GM23338 (cell line): ENCODE results near the gene BCL2L13. TPM values are rescaled to one million over a fixed set of nuclear protein-coding genes. Genes with fewer than 3 reads are reported as not detected.

Source experiments
- ATAC-seq: fragments of 200-7000 bp; cut with Tn5 transposase; 3 replicates; pipeline ENCODE4 v1.9.1; 2020
- DNase-seq: peaks from one replicate; pipeline ENCODE4 v3.0.0-alpha.2; 2015; ENCODE audit warnings: low spot score
- H2AFZ ChIP-seq: fragments of 200-600 bp; sonication (generic); 2 replicates; pipeline ENCODE4 v1.8.0; 2016; ENCODE audit warnings: antibody characterized with exemption, mild to moderate bottlenecking, moderate library complexity
- H3F3A ChIP-seq: fragments of 200-600 bp; sonication (generic); replicated peaks from 2 replicates; pipeline ENCODE4 v1.8.0; 2017; ENCODE audit warnings: antibody characterized with exemption, mixed run types, low read depth
- H3K27ac ChIP-seq: fragments of 200-600 bp; sonication (generic); 2 replicates; pipeline ENCODE4 v1.6.1; 2016; ENCODE audit warnings: low read depth
- H3K27me3 ChIP-seq: fragments of 200-600 bp; sonication (generic); 2 replicates; pipeline ENCODE4 v1.8.0; 2016; ENCODE audit warnings: mild to moderate bottlenecking, mixed run types, moderate library complexity; ENCODE audit not compliant: insufficient read depth
- H3K36me3 ChIP-seq: fragments of 200-600 bp; sonication (generic); 2 replicates; pipeline ENCODE4 v1.8.0; 2016; ENCODE audit warnings: mild to moderate bottlenecking; ENCODE audit not compliant: insufficient read depth
- H3K4me1 ChIP-seq: fragments of 200-600 bp; sonication (generic); 2 replicates; pipeline ENCODE4 v1.8.0; 2016; ENCODE audit warnings: mild to moderate bottlenecking, moderate library complexity; ENCODE audit not compliant: insufficient read depth
- H3K4me2 ChIP-seq: fragments of 200-600 bp; sonication (generic); 2 replicates; pipeline ENCODE4 v1.7.1; 2017; ENCODE audit warnings: mixed run types
- H3K4me3 ChIP-seq: fragments of 200-600 bp; sonication (generic); 2 replicates; pipeline ENCODE4 v1.6.1; 2016; ENCODE audit warnings: mixed run types
- H3K79me2 ChIP-seq: fragments of 200-600 bp; sonication (generic); replicated peaks from 2 replicates; pipeline ENCODE4 v1.8.0; 2017; ENCODE audit warnings: mild to moderate bottlenecking; ENCODE audit not compliant: insufficient read depth
- H3K9me2 ChIP-seq: fragments of 200-600 bp; sonication (generic); 2 replicates; pipeline ENCODE4 v1.8.0; 2017; ENCODE audit not compliant: insufficient read depth
- H4K20me1 ChIP-seq: fragments of 200-600 bp; sonication (generic); replicated peaks from 2 replicates; pipeline ENCODE4 v1.8.0; 2017; ENCODE audit warnings: mild to moderate bottlenecking; ENCODE audit not compliant: insufficient read depth
- H3K27ac Mint-ChIP-seq: 2 replicates; pipeline ENCODE4 v1.8.0; 2020; ENCODE audit warnings: inconsistent platforms, mild to moderate bottlenecking, moderate library complexity, mixed read lengths
- H3K27me3 Mint-ChIP-seq: 3 replicates; pipeline ENCODE4 v1.8.0; 2022; ENCODE audit warnings: low read depth, mild to moderate bottlenecking, moderate library complexity, mixed read lengths, inconsistent platforms; ENCODE audit not compliant: insufficient read depth, poor library complexity
- H3K36me3 Mint-ChIP-seq: 3 replicates; pipeline ENCODE4 v1.8.0; 2021; ENCODE audit warnings: low read depth, mild to moderate bottlenecking, inconsistent platforms, moderate library complexity, mixed read lengths
- H3K4me1 Mint-ChIP-seq: 3 replicates; pipeline ENCODE4 v1.8.0; 2020; ENCODE audit warnings: mild to moderate bottlenecking, inconsistent platforms, mixed read lengths
- H3K4me3 Mint-ChIP-seq: 3 replicates; pipeline ENCODE4 v1.8.0; 2021; ENCODE audit warnings: moderate library complexity, mild to moderate bottlenecking, inconsistent platforms, mixed read lengths
- H3K9me3 Mint-ChIP-seq: 3 replicates; pipeline ENCODE4 v1.8.0; 2020; ENCODE audit warnings: moderate library complexity, mild to moderate bottlenecking, inconsistent platforms, mixed read lengths
- CREB1 ChIP-seq: fragments of 250-450 bp; sonication (Bioruptor Pico); IDR thresholded peaks from 2 replicates; pipeline ENCODE4 v1.5.0; 2020; ENCODE audit warnings: low read depth, mild to moderate bottlenecking, moderate library complexity
- CTCF ChIP-seq, 2 experiments: fragments of 200-600 bp in 1 of 2; sonication (generic) in 1 of 2; conservative IDR thresholded peaks; 2 replicates each; pipeline versions ENCODE4 v1.5.1 to v1.6.1; 2016 to 2017; ENCODE audit warnings: antibody characterized with exemption in 2 of 2, low read depth in 2 of 2, mild to moderate bottlenecking in 2 of 2, moderate library complexity in 1 of 2
- EZH2 ChIP-seq: fragments of 200-600 bp; sonication (generic); IDR thresholded peaks from one replicate; pipeline ENCODE4 v1.8.0; 2017; ENCODE audit warnings: antibody characterized with exemption, mild to moderate bottlenecking, low read depth; ENCODE audit not compliant: unreplicated experiment
- EZH2phosphoT487 ChIP-seq: fragments of 200-600 bp; sonication (generic); IDR thresholded peaks from one replicate; pipeline ENCODE4 v1.8.1; 2018; ENCODE audit warnings: antibody characterized with exemption; ENCODE audit not compliant: unreplicated experiment
- JUNB ChIP-seq: IDR thresholded peaks from one replicate; pipeline ENCODE4 v1.6.1; 2016; ENCODE audit warnings: antibody characterized with exemption; ENCODE audit not compliant: unreplicated experiment
- NANOG ChIP-seq: IDR thresholded peaks from 2 replicates; pipeline ENCODE4 v1.6.1; 2016; ENCODE audit warnings: antibody characterized with exemption, borderline replicate concordance
- POLR2AphosphoS5 ChIP-seq: IDR thresholded peaks from 2 replicates; pipeline ENCODE4 v1.6.1; 2016; ENCODE audit warnings: antibody characterized with exemption, low read depth
- STAT1 ChIP-seq: IDR thresholded peaks from one replicate; pipeline ENCODE4 v1.6.1; 2016; ENCODE audit warnings: antibody characterized with exemption; ENCODE audit not compliant: unreplicated experiment
- ZNF114 ChIP-seq: fragments of 250-450 bp; sonication (Bioruptor Pico); IDR thresholded peaks from 2 replicates; pipeline ENCODE4 v1.5.0; 2020; ENCODE audit warnings: mild to moderate bottlenecking, moderate library complexity
- ZNF331 ChIP-seq: fragments of 250-450 bp; sonication (Bioruptor Pico); IDR thresholded peaks from 2 replicates; pipeline ENCODE4 v1.5.0; 2020; ENCODE audit warnings: low read depth, mild to moderate bottlenecking, moderate library complexity
- polyA plus RNA-seq: library from polyadenylated mRNA; unstranded; fragments of >200 nt; fragmentation: Nextera tagmentation; extraction: Ambion mirVana; gene quantifications from 2 replicates; pipeline ENCODE4 v1.2.1, GENCODE V29; 2016
- total RNA-seq: library from RNA; depleted of rRNA; stranded (reverse); fragments of >200 nt; shearing (Covaris generic); gene quantifications from 2 replicates; pipeline ENCODE4 v1.2.3, GENCODE V29; 2014
- TF ChIP-seq, protein P1 (sequence below): fragments of 250-450 bp; sonication (Bioruptor Pico); IDR thresholded peaks from 2 replicates; pipeline ENCODE4 v1.5.0; 2020; ENCODE audit warnings: mild to moderate bottlenecking, moderate library complexity
- TF ChIP-seq, protein P2 (sequence below): IDR thresholded peaks from one replicate; pipeline ENCODE4 v1.6.1; 2018; ENCODE audit warnings: antibody characterized with exemption; ENCODE audit not compliant: unreplicated experiment
- TF ChIP-seq, protein P3 (sequence below): IDR thresholded peaks from 2 replicates; pipeline ENCODE4 v1.6.1; 2016; ENCODE audit warnings: antibody characterized with exemption

BCL2L13 gene
- total and polyA plus RNA-seq, 2 experiments from 2014 or later, result 22.4 to 32.3 TPM

GRCh38 chr22:17634696-17635095 lies 3.9 kb upstream of the BCL2L13 start:
- H3K4me3 Mint-ChIP-seq, result no peak overlapping the region
- H3K27me3 ChIP-seq, result no peaks in the 10 kb centered on the region
- H3K79me2 ChIP-seq, result peaks cover 7% of the 10 kb centered on the region
- H3K27me3 Mint-ChIP-seq, result peaks cover under 1% of the 10 kb centered on the region
- H3K4me3 ChIP-seq, result no peak overlapping the region
- no peak for ATAC-seq
- H3K9me2 ChIP-seq, result no peaks in the 10 kb centered on the region
- no peaks in the 10 kb centered on the region for H3K9me3 Mint-ChIP-seq
- H3K4me1 Mint-ChIP-seq, result peaks cover 10% of the 10 kb centered on the region
- no peak overlapping the region for H3K27ac Mint-ChIP-seq
- no peak overlapping the region for H3K27ac ChIP-seq
- no peak overlapping the region for H2AFZ ChIP-seq
- H3F3A ChIP-seq, result peaks cover 13% of the 10 kb centered on the region; the same call in 1 of the 2 replicates
- no peaks in the 10 kb centered on the region for H4K20me1 ChIP-seq
- no peak for DNase-seq
- TF ChIP-seq EZH2phosphoT487, result no peak
- TF ChIP-seq, protein P1, sequence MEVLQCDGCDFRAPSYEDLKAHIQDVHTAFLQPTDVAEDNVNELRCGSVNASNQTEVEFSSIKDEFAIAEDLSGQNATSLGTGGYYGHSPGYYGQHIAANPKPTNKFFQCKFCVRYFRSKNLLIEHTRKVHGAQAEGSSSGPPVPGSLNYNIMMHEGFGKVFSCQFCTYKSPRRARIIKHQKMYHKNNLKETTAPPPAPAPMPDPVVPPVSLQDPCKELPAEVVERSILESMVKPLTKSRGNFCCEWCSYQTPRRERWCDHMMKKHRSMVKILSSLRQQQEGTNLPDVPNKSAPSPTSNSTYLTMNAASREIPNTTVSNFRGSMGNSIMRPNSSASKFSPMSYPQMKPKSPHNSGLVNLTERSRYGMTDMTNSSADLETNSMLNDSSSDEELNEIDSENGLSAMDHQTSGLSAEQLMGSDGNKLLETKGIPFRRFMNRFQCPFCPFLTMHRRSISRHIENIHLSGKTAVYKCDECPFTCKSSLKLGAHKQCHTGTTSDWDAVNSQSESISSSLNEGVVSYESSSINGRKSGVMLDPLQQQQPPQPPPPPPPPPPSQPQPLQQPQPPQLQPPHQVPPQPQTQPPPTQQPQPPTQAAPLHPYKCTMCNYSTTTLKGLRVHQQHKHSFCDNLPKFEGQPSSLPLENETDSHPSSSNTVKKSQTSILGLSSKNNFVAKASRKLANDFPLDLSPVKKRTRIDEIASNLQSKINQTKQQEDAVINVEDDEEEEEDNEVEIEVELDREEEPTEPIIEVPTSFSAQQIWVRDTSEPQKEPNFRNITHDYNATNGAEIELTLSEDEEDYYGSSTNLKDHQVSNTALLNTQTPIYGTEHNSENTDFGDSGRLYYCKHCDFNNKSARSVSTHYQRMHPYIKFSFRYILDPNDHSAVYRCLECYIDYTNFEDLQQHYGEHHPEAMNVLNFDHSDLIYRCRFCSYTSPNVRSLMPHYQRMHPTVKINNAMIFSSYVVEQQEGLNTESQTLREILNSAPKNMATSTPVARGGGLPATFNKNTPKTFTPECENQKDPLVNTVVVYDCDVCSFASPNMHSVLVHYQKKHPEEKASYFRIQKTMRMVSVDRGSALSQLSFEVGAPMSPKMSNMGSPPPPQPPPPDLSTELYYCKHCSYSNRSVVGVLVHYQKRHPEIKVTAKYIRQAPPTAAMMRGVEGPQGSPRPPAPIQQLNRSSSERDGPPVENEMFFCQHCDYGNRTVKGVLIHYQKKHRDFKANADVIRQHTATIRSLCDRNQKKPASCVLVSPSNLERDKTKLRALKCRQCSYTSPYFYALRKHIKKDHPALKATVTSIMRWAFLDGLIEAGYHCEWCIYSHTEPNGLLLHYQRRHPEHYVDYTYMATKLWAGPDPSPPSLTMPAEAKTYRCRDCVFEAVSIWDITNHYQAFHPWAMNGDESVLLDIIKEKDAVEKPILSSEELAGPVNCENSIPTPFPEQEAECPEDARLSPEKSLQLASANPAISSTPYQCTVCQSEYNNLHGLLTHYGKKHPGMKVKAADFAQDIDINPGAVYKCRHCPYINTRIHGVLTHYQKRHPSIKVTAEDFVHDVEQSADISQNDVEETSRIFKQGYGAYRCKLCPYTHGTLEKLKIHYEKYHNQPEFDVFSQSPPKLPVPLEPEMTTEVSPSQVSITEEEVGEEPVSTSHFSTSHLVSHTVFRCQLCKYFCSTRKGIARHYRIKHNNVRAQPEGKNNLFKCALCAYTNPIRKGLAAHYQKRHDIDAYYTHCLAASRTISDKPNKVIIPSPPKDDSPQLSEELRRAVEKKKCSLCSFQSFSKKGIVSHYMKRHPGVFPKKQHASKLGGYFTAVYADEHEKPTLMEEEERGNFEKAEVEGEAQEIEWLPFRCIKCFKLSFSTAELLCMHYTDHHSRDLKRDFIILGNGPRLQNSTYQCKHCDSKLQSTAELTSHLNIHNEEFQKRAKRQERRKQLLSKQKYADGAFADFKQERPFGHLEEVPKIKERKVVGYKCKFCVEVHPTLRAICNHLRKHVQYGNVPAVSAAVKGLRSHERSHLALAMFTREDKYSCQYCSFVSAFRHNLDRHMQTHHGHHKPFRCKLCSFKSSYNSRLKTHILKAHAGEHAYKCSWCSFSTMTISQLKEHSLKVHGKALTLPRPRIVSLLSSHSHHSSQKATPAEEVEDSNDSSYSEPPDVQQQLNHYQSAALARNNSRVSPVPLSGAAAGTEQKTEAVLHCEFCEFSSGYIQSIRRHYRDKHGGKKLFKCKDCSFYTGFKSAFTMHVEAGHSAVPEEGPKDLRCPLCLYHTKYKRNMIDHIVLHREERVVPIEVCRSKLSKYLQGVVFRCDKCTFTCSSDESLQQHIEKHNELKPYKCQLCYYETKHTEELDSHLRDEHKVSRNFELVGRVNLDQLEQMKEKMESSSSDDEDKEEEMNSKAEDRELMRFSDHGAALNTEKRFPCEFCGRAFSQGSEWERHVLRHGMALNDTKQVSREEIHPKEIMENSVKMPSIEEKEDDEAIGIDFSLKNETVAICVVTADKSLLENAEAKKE (CRISPR knock-in tag), result no peak
- TF ChIP-seq CTCF (conservative IDR thresholded peaks at IDR 0.05; ENCODE audit: low read depth in 2 of 2), result no peak
- TF ChIP-seq NANOG, result no peak
- TF ChIP-seq, protein P2, sequence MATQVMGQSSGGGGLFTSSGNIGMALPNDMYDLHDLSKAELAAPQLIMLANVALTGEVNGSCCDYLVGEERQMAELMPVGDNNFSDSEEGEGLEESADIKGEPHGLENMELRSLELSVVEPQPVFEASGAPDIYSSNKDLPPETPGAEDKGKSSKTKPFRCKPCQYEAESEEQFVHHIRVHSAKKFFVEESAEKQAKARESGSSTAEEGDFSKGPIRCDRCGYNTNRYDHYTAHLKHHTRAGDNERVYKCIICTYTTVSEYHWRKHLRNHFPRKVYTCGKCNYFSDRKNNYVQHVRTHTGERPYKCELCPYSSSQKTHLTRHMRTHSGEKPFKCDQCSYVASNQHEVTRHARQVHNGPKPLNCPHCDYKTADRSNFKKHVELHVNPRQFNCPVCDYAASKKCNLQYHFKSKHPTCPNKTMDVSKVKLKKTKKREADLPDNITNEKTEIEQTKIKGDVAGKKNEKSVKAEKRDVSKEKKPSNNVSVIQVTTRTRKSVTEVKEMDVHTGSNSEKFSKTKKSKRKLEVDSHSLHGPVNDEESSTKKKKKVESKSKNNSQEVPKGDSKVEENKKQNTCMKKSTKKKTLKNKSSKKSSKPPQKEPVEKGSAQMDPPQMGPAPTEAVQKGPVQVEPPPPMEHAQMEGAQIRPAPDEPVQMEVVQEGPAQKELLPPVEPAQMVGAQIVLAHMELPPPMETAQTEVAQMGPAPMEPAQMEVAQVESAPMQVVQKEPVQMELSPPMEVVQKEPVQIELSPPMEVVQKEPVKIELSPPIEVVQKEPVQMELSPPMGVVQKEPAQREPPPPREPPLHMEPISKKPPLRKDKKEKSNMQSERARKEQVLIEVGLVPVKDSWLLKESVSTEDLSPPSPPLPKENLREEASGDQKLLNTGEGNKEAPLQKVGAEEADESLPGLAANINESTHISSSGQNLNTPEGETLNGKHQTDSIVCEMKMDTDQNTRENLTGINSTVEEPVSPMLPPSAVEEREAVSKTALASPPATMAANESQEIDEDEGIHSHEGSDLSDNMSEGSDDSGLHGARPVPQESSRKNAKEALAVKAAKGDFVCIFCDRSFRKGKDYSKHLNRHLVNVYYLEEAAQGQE, result no peak
- TF ChIP-seq ZNF331 (CRISPR knock-in tag), result no peak
- TF ChIP-seq, protein P3, sequence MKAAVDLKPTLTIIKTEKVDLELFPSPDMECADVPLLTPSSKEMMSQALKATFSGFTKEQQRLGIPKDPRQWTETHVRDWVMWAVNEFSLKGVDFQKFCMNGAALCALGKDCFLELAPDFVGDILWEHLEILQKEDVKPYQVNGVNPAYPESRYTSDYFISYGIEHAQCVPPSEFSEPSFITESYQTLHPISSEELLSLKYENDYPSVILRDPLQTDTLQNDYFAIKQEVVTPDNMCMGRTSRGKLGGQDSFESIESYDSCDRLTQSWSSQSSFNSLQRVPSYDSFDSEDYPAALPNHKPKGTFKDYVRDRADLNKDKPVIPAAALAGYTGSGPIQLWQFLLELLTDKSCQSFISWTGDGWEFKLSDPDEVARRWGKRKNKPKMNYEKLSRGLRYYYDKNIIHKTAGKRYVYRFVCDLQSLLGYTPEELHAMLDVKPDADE, result no peak
- TF ChIP-seq ZNF114 (CRISPR knock-in tag), result no peak
- TF ChIP-seq POLR2AphosphoS5, result no peak
- no peak for TF ChIP-seq EZH2
- TF ChIP-seq JUNB, result no peak
- no peak for TF ChIP-seq STAT1
- TF ChIP-seq CREB1 (CRISPR knock-in tag), result no peak
- no peak overlapping the region for H3K4me2 ChIP-seq
- no peaks in the 10 kb centered on the region for H3K36me3 ChIP-seq
- H3K36me3 Mint-ChIP-seq, result peaks cover 4% of the 10 kb centered on the region; the same call in 1 of the 3 replicates
- H3K4me1 ChIP-seq, result peaks cover 4% of the 10 kb centered on the region
